GM12801 (cell line): Measurements from ENCODE around the gene MIOX.

Experiments
- CTCF ChIP-seq: IDR thresholded peaks from one replicate; pipeline ENCODE4 v1.5.1; 2011; ENCODE audit warnings: control low read depth; ENCODE audit not compliant: insufficient read length; ENCODE audit errors: extremely low read depth

The MIOX gene

GRCh38 chr22:50529416-50529896 lies 42.8 kb downstream of the MIOX start:
- no peak for TF ChIP-seq CTCF

- no peak for TF ChIP-seq CTCF
These were observed 43.4 kb downstream of the MIOX start, which contains the start of gene TYMP for GRCh38 chr22:50529897-50530579. TSS of gene TYMP (minus strand) at chr22:50530012. CDS start at chr22:50529709, 303 bp downstream.

- TF ChIP-seq CTCF, result no peak
These were observed 43.9 kb downstream of the MIOX start for GRCh38 chr22:50530580-50530876.

- TF ChIP-seq CTCF, result no peak
These were observed 44.4 kb downstream of the MIOX start for GRCh38 chr22:50530877-50531545.

GRCh38 chr22:50531546-50531961 lies 44.9 kb downstream of the MIOX start:
- no peak for TF ChIP-seq CTCF

- TF ChIP-seq CTCF, result no peak
These were observed 45.5 kb downstream of the MIOX start for GRCh38 chr22:50531962-50532674.
